Measurements from ENCODE around the gene SIK3.

GRCh38 chr11:116813781-116814471 is 284.3 kb downstream of the SIK3 start:
- TF ChIP-seq CTCF (conservative IDR thresholded peaks at IDR 0.05; ENCODE audit: low read depth, low read length): no peak
- no peak for TF ChIP-seq EZH2 (IDR thresholded peaks at IDR 0.05; ENCODE audit: low read length, unreplicated experiment)
